B cell (primary cell): ENCODE results near the gene FBP1.

Experiments used
- EZH2 ChIP-seq: IDR thresholded peaks from 2 replicates; pipeline ENCODE4 v1.6.1; 2012; ENCODE audit warnings: borderline replicate concordance, low read depth, mild to moderate bottlenecking, moderate library complexity, low read length; ENCODE audit not compliant: insufficient read depth, poor library complexity, severe bottlenecking
- TF ChIP-seq, protein P1 (sequence below): fragments of 200-600 bp; IDR thresholded peaks from one replicate; pipeline ENCODE4 v1.8.0; 2022; ENCODE audit warnings: antibody characterized with exemption, mild to moderate bottlenecking

DNA sequence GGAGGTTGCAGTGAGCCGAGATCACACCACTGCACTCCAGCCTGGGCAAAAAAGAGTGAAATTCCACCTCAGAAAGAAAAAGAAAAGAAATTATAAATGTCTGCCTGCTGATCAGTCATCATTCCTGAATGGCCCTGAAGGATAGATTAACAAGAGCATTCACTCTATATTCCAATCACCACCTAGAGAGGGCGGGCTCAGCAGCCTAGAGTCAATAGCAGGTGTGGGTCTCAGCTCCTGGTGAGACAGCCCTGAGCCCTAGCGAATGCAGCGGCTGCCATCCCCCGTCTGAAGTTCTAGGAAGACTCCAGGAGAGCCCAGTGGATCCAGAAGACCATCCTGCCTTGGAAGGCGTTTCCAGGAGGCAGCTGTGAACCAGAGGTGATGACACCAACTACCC, 12.0 kb downstream of the FBP1 start:
- TF ChIP-seq, protein P1, sequence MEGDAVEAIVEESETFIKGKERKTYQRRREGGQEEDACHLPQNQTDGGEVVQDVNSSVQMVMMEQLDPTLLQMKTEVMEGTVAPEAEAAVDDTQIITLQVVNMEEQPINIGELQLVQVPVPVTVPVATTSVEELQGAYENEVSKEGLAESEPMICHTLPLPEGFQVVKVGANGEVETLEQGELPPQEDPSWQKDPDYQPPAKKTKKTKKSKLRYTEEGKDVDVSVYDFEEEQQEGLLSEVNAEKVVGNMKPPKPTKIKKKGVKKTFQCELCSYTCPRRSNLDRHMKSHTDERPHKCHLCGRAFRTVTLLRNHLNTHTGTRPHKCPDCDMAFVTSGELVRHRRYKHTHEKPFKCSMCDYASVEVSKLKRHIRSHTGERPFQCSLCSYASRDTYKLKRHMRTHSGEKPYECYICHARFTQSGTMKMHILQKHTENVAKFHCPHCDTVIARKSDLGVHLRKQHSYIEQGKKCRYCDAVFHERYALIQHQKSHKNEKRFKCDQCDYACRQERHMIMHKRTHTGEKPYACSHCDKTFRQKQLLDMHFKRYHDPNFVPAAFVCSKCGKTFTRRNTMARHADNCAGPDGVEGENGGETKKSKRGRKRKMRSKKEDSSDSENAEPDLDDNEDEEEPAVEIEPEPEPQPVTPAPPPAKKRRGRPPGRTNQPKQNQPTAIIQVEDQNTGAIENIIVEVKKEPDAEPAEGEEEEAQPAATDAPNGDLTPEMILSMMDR: no peak
- TF ChIP-seq EZH2: no peak
